HCT116 (cell line): ENCODE results near the gene STARD4.

Source experiments
- CTCF ChIP-seq, 3 experiments: fragments of 200-600 bp in 1 of 3; sonication (generic) in 1 of 3; IDR thresholded peaks in 2 of 3; conservative IDR thresholded peaks in 1 of 3; 2 replicates each; pipeline ENCODE4 v1.5.1; 2012 to 2017; ENCODE audit warnings: low read depth in 2 of 3, low read length in 2 of 3, antibody characterized with exemption in 1 of 3, borderline replicate concordance in 1 of 3, control low read depth in 1 of 3, mild to moderate bottlenecking in 1 of 3, mixed read lengths in 1 of 3, mixed run types in 1 of 3, moderate library complexity in 1 of 3; ENCODE audit not compliant: insufficient read depth in 1 of 3
- EZH2 ChIP-seq: fragments of 200-600 bp; sonication (generic); IDR thresholded peaks from 2 replicates; pipeline ENCODE4 v1.6.1; 2017; ENCODE audit warnings: antibody characterized with exemption, mixed run types
- EZH2phosphoT487 ChIP-seq: fragments of 200-600 bp; IDR thresholded peaks from 2 replicates; pipeline ENCODE4 v1.6.1; 2018; ENCODE audit warnings: antibody characterized with exemption, borderline replicate concordance
- POLR2A ChIP-seq: IDR thresholded peaks from 2 replicates; pipeline ENCODE4 v1.7.0; 2011; ENCODE audit warnings: borderline replicate concordance; ENCODE audit not compliant: insufficient read depth, insufficient read length; ENCODE audit errors: extremely low read depth
- POLR2AphosphoS5 ChIP-seq: IDR thresholded peaks from 2 replicates; pipeline ENCODE4 v1.6.1; 2011; ENCODE audit warnings: mild to moderate bottlenecking, low read depth, low read length, moderate library complexity
- SIN3A ChIP-seq: IDR thresholded peaks from 2 replicates; pipeline ENCODE4 v1.6.1; 2012; ENCODE audit warnings: low read depth
- SRF ChIP-seq: IDR thresholded peaks from 2 replicates; pipeline ENCODE4 v1.6.1; 2012; ENCODE audit warnings: low read depth
- YY1 ChIP-seq: IDR thresholded peaks from 2 replicates; pipeline ENCODE4 v1.6.1; 2011; ENCODE audit warnings: low read length, low read depth, moderate library complexity, mild to moderate bottlenecking; ENCODE audit not compliant: insufficient replicate concordance; ENCODE audit errors: extremely low read depth
- ZBTB33 ChIP-seq: IDR thresholded peaks from 2 replicates; pipeline ENCODE4 v1.6.1; 2011; ENCODE audit warnings: mild to moderate bottlenecking, low read length, moderate library complexity; ENCODE audit not compliant: insufficient replicate concordance; ENCODE audit errors: extremely low read depth
- ZNF274 ChIP-seq: fragments of 200-500 bp; sonication (Bioruptor generic); IDR thresholded peaks from 2 replicates; pipeline ENCODE4 v1.6.1; 2014; ENCODE audit warnings: mild to moderate bottlenecking, low read depth, low read length, inconsistent platforms
- TF ChIP-seq, protein P1 (sequence below): IDR thresholded peaks from 2 replicates; pipeline ENCODE4 v1.6.1; 2012

- TF ChIP-seq, protein P1, sequence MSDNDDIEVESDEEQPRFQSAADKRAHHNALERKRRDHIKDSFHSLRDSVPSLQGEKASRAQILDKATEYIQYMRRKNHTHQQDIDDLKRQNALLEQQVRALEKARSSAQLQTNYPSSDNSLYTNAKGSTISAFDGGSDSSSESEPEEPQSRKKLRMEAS: no peak
- TF ChIP-seq ZBTB33: no peak
- TF ChIP-seq CTCF (IDR thresholded peaks at IDR 0.05 in 2 of 3, conservative IDR thresholded peaks at IDR 0.05 in 1 of 3; ENCODE audit: borderline replicate concordance in 1 of 3, insufficient read depth in 1 of 3, low read depth in 2 of 3, low read length in 2 of 3): no peak
- no peak for TF ChIP-seq EZH2phosphoT487
- no peak for TF ChIP-seq POLR2A
- no peak for TF ChIP-seq EZH2
- no peak for TF ChIP-seq SIN3A
- TF ChIP-seq POLR2AphosphoS5: no peak
- no peak for TF ChIP-seq YY1
- TF ChIP-seq ZNF274: no peak
- TF ChIP-seq SRF: no peak
These were observed 50.4 kb downstream of the STARD4 start for GRCh38 chr5:111461934-111462333.
